ENCODE measurements around the gene HNRNPF.
"Not testable (repeated sequence)": the region's sequence is repeated elsewhere in the genome, so short reads cannot be mapped to it uniquely, and the experiment has no call there.

GRCh38 chr10:43393186-43393585 lies 15.8 kb downstream of the HNRNPF start:
- not testable (repeated sequence) for TF ChIP-seq POLR2AphosphoS5 (IDR thresholded peaks at IDR 0.05; ENCODE audit: insufficient read depth in 1 of 2, low read depth in 1 of 2); CTCF (IDR thresholded peaks at IDR 0.05); POLR2A (IDR thresholded peaks at IDR 0.05)

All from vagina (tissue), 2 donors.